Esophagus squamous epithelium (tissue), 4 donors: ENCODE results near the gene PTPDC1.

ENCODE experiments used
- POLR2A ChIP-seq, 4 donors: fragments of 450-650 bp; IDR thresholded peaks; one replicate each; pipeline ENCODE4 v1.6.1; 2017; ENCODE audit warnings: antibody characterized with exemption in 4 of 4, mild to moderate bottlenecking in 4 of 4, moderate library complexity in 3 of 4
- TF ChIP-seq, protein P1 (sequence below), 6 experiments: fragments of 450-650 bp in 4 of 6; fragments of 200-600 bp in 2 of 6; sonication (generic) in 2 of 6; IDR thresholded peaks; one replicate each; pipeline ENCODE4 v1.5.1; 2016 to 2019; ENCODE audit warnings: antibody characterized with exemption in 6 of 6, mild to moderate bottlenecking in 4 of 6, moderate library complexity in 4 of 6

DNA sequence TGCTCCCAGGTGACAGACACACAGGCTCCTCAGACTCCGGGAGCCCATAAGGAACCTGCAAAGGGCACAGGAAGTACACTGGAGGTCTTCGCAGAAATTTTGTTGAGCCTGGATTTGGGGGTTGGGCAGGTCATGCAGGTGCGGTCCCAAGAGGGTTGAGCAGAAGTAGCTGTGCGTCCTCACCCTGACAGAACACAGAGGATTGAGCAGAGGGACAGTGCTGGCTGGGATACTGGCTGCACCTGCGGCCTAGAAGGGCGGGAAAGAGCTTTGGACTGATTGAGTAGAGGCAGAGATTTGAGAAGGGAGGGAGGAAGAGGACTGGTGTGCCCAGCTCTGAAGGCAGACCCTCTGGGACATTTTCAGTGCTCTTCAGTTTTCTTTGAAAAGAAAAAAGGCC lies 65.4 kb downstream of the PTPDC1 start:
- TF ChIP-seq POLR2A (IDR thresholded peaks at IDR 0.05): no peak
- TF ChIP-seq, protein P1, sequence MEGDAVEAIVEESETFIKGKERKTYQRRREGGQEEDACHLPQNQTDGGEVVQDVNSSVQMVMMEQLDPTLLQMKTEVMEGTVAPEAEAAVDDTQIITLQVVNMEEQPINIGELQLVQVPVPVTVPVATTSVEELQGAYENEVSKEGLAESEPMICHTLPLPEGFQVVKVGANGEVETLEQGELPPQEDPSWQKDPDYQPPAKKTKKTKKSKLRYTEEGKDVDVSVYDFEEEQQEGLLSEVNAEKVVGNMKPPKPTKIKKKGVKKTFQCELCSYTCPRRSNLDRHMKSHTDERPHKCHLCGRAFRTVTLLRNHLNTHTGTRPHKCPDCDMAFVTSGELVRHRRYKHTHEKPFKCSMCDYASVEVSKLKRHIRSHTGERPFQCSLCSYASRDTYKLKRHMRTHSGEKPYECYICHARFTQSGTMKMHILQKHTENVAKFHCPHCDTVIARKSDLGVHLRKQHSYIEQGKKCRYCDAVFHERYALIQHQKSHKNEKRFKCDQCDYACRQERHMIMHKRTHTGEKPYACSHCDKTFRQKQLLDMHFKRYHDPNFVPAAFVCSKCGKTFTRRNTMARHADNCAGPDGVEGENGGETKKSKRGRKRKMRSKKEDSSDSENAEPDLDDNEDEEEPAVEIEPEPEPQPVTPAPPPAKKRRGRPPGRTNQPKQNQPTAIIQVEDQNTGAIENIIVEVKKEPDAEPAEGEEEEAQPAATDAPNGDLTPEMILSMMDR (IDR thresholded peaks at IDR 0.05): no peak
